ENCODE data around the gene CBLC.

The CBLC gene

DNA sequence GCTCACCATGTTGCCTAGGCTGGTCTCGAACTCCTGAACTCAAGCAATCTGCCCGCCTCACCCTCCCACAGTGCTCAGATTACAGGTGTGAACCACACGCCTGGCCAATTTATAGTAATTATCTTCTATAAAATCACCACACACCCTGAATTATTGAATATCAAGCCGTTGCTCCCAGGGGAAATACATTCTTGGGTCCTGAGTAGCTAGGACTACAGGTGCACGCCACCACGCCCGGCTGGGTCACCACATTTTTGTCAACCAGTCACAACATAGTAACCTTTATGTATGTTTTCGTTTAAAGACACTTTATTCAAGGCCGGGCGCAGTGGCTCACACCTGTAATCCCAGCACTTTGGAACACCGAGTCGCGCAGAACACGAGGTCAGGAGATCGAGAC is 8.3 kb downstream of the CBLC start:
- H3K4me3 ChIP-seq (ENCODE audit: control insufficient read depth, low read depth, low read length): no peak overlapping the region
- TF ChIP-seq, protein P1, sequence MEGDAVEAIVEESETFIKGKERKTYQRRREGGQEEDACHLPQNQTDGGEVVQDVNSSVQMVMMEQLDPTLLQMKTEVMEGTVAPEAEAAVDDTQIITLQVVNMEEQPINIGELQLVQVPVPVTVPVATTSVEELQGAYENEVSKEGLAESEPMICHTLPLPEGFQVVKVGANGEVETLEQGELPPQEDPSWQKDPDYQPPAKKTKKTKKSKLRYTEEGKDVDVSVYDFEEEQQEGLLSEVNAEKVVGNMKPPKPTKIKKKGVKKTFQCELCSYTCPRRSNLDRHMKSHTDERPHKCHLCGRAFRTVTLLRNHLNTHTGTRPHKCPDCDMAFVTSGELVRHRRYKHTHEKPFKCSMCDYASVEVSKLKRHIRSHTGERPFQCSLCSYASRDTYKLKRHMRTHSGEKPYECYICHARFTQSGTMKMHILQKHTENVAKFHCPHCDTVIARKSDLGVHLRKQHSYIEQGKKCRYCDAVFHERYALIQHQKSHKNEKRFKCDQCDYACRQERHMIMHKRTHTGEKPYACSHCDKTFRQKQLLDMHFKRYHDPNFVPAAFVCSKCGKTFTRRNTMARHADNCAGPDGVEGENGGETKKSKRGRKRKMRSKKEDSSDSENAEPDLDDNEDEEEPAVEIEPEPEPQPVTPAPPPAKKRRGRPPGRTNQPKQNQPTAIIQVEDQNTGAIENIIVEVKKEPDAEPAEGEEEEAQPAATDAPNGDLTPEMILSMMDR (conservative IDR thresholded peaks at IDR 0.05; ENCODE audit: control insufficient read depth, insufficient read depth, low read depth, low read length): no peak
- DNase-seq (ENCODE audit: low read depth): no peak

DNA sequence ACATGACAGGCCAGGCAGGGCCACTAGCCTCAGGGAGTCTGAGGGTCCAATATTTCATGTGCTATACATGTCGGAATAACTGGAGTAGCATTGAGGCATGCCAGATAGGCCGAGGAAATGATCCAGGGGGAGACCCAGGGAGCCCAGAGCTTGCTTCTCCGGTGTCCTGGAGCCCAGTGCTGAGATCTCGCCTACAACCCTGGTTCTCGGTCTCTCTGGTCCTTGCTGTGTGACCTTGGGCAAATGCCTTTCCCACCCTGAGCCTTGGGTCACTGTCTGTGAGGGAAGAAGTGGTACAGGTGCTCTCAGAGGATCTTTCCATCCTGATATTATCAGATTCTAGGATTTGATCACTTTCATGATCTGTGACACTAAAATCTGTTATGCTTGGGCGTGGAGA is 11.3 kb downstream of the CBLC start:
- TF ChIP-seq, protein P1 (conservative IDR thresholded peaks at IDR 0.05; ENCODE audit: control insufficient read depth, insufficient read depth, low read depth, low read length): no peak
- DNase-seq (ENCODE audit: low read depth): no peak
- no peak overlapping the region for H3K4me3 ChIP-seq (ENCODE audit: control insufficient read depth, low read depth, low read length)

DNA sequence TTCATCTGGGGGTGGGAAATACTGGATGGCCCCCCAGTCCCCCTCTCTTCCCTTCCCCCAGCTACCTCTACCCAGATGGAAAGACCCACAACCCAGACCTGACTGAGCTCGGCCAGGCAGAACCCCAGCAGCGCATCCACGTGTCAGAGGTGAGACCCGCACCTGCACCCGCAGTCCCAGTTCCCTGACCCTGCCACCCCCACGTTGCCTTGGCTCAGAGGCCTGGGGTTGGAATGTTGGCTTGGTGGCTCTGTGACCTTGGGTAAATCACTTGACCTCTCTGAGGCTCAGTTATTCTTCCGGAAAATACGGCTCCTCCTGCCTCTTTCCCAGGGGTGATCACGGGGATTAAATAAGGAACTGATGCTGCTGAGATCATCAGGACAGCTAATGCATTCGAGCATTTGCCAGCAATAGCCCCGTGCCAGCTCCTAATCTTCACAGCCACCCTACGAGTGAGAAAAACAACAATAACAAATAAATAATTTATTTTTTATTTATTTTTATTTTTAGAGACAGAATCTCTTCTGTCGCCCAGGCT is 12.3 kb downstream of the CBLC start:
- H3K4me3 ChIP-seq (ENCODE audit: control insufficient read depth, low read depth, low read length): no peak overlapping the region
- TF ChIP-seq, protein P1 (conservative IDR thresholded peaks at IDR 0.05; ENCODE audit: control insufficient read depth, insufficient read depth, low read depth, low read length): no peak
- DNase-seq (ENCODE audit: low read depth): no peak

GRCh38 chr19:44792281-44792680 is 14.6 kb downstream of the CBLC start:
- H3K4me3 ChIP-seq (ENCODE audit: control insufficient read depth, low read depth, low read length): no peak overlapping the region
- DNase-seq (ENCODE audit: low read depth): no peak
- TF ChIP-seq, protein P1 (conservative IDR thresholded peaks at IDR 0.05; ENCODE audit: control insufficient read depth, insufficient read depth, low read depth, low read length): no peak

DNA sequence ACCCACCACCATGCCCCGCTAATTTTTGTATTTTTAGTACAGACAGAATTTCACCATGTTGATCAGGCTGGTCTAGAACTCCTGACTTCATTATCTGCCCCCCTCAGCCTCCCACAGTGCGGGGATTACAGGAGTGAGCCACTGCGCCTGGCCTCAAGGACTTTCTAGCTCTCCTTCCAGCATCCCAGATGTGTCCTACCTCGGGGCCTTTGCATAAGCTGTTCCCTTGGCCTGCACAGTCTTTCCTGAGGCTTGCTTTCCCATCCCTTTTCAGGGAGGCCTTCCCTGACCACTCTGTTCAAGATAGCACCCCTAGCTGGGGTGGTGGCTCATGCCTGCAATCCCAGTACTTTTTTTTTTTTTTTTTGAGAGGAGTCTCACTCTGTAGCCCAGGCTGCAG is 16.9 kb downstream of the CBLC start:
- TF ChIP-seq, protein P1 (conservative IDR thresholded peaks at IDR 0.05; ENCODE audit: control insufficient read depth, insufficient read depth, low read depth, low read length): no peak
- no peak for DNase-seq (ENCODE audit: low read depth)
- H3K4me3 ChIP-seq (ENCODE audit: control insufficient read depth, low read depth, low read length): no peak overlapping the region

DNA sequence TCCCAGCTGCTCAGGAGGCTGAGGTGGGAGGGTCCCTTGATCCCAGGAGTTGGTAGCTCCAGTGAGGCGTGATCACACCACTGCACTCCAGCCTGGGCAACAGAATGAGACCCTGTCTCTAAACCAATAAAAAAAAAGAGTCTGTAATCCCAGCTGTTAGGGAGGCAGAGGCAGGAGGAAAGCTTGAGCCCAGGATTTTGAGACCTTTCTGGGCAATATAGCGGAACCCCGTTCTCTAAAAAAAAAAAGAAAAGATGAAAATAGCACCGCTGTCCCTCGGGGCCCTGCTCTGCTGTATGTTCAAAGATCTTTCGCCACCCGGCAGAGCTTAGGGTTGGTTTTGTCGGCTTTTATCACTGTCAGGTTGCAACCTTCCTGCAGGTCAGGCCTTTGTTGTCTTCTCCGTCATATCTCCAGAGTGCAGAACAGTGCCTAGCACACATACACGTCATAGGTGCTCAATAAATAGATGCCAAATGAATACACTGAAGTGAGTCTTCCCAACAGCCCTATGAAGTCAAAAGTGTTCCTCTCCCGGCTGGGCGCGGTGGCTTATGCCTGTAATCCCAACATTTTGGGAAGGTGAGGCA is 17.8 kb downstream of the CBLC start:
- DNase-seq (ENCODE audit: low read depth): no peak
- no peak overlapping the region for H3K4me3 ChIP-seq (ENCODE audit: control insufficient read depth, low read depth, low read length)
- TF ChIP-seq, protein P1 (conservative IDR thresholded peaks at IDR 0.05; ENCODE audit: control insufficient read depth, insufficient read depth, low read depth, low read length): no peak

Data from fibroblast of mammary gland (primary cell).